ENCODE measurements around the gene MAP1LC3B2.

- TF ChIP-seq CTCF (IDR thresholded peaks at IDR 0.05), result no peak
- peak; percentile 39 for TF ChIP-seq POLR2AphosphoS5 (IDR thresholded peaks at IDR 0.05)
Measured at GRCh38 chr12:116529048-116529447, 30.1 kb upstream of the MAP1LC3B2 start.

All from gastroesophageal sphincter (tissue), 3 donors.